ENCODE measurements around the gene MCAM.
A peak's percentile ranks its signal among the peaks of the same experiment; 100 is the strongest.

MCAM gene

DNA sequence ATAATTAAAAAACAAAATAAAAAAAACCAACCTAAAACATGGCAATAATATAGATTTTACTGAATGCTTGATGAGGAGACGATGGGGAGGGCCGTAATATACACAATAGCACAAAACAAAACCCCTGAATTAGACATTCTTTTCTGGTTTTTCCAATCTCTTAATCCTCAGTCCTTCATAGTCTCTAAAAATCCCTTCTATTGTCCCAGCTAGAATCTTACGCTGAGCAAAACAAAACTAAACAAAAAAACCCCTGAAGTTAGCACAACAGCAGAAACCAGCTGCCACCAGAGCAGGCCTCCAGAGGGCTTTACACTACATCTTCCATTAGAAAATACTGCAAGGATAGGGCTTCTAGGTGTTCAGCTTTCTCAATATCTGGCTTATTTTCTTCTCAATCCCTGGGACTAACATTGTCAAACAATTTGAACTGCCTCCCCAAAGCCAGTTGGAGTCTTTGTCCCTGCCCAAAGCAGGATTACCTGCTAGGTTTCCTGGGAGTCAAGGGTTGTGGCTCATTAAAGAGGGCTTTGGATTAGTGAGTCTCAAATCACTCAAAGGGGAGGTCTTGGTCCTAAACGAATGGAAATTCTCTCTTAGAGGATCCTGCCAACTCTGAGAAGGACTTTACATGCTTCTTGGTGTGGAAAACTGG is 15.3 kb upstream of the MCAM start:
- TF ChIP-seq, protein P1, sequence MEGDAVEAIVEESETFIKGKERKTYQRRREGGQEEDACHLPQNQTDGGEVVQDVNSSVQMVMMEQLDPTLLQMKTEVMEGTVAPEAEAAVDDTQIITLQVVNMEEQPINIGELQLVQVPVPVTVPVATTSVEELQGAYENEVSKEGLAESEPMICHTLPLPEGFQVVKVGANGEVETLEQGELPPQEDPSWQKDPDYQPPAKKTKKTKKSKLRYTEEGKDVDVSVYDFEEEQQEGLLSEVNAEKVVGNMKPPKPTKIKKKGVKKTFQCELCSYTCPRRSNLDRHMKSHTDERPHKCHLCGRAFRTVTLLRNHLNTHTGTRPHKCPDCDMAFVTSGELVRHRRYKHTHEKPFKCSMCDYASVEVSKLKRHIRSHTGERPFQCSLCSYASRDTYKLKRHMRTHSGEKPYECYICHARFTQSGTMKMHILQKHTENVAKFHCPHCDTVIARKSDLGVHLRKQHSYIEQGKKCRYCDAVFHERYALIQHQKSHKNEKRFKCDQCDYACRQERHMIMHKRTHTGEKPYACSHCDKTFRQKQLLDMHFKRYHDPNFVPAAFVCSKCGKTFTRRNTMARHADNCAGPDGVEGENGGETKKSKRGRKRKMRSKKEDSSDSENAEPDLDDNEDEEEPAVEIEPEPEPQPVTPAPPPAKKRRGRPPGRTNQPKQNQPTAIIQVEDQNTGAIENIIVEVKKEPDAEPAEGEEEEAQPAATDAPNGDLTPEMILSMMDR (IDR thresholded peaks at IDR 0.05) = no peak

DNA sequence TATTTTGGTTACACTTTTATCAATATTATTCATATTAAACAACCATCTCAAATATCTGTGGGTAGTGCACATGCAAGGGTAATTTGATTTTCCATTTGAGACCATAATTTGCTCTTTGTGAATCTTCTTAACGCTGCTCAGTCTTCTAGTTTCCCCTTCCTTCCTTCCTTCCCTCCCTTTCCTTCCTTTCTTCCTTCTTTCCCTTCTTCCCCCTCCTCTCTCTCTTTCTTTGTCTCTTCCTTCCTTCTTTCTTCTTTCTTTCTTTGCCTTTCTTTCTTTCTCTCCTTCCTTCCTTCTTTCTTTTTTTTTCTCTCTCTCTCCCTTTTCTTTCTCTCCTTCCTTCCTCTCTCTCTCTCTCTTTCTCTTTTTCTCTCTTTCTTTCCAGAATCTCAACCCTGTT is 13.3 kb upstream of the MCAM start:
- TF ChIP-seq, protein P1 (IDR thresholded peaks at IDR 0.05) = no peak

DNA sequence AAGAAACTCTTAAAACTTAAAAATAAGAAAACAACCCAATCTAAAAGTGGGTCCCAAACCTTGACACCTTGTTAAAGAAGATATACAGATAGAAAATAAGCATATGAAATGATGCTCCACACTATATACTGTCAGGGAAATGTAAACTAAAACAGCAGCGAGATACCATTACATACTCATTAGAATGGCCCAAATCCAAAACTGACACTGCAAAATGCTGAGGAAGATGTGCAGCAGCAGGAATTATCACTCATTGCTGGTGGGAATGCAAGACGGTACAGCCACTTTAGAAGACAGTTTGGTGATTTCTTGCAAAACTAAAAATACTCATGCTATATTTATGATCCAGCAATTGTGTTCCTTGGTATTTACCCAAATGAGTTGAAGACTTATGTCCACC is 12.4 kb upstream of the MCAM start:
- TF ChIP-seq, protein P1 (IDR thresholded peaks at IDR 0.05) = no peak

DNA sequence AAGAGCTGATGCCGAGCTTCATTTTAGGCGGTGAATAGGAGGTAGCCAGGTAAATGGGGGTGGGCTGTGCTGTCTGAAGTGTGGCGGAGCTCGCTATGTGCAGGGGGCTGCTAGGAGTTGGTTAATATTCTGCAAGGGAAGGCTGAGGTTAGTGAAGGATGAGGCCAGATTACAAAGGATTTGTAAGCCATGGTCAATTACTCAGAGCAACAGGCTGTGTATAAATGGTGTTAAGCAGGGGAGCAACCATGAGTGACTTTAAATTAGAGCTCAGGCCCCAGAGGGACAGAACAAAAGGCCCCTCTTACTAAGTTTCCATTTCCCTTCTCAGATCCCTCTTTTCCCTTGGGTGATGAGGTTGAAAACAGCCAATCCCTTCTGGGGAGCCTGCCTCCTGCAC is 7.3 kb upstream of the MCAM start:
- TF ChIP-seq, protein P1 (IDR thresholded peaks at IDR 0.05) = no peak

DNA sequence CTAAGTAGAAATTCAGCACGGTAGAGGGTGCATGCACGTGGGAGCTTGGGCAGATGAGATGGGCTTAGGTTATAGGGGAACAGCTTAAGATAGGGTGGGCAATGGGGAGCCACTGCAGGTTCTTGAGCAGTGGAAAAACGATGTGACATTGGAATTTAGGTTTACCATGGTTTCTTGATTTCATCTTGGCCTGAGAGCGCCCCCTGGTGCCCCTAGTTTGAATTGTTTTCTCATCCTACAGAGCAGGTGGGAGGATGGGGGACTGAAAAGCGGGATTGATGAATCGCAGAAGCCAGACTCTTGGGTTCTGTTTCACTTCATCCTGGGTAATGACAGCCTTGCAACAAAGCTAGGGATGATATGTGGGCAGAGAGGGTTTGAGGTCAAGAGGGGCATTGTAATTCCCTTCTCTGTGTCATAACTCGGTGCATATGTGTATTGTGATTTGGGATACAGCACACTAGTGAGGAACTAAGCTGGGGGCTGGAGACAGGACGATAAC is 6.7 kb upstream of the MCAM start:
- TF ChIP-seq, protein P1 (IDR thresholded peaks at IDR 0.05) = peak; percentile 75

DNA sequence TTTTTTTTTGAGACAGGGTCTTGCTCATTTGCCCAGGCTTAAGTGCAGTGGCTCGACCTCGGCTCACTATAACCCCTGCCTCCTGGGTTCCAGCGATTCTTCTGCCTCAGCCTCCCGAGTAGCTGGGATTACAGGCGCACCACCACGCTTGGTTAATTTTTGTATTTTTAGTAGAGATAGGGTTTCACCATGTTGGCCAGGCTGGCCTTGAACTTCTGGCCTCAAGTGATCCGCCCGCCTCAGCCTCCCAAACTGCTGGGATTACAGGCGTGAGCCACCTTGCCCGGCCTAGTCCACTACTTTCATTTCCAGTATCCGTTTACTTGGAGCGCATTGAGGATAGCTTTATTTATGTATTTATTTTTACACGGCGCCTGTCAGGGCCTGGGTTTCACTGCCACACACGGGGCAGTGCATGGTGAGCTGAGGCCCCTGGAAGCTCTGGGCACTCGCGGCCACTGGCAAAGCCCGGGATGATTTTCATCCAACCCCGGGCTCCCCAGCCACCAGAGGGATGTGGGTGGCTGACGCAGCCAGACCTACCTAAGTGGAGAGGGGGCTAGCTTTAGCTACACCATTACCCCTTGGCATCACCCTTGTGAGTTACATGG is 6.1 kb upstream of the MCAM start:
- TF ChIP-seq, protein P1 (IDR thresholded peaks at IDR 0.05) = no peak

DNA sequence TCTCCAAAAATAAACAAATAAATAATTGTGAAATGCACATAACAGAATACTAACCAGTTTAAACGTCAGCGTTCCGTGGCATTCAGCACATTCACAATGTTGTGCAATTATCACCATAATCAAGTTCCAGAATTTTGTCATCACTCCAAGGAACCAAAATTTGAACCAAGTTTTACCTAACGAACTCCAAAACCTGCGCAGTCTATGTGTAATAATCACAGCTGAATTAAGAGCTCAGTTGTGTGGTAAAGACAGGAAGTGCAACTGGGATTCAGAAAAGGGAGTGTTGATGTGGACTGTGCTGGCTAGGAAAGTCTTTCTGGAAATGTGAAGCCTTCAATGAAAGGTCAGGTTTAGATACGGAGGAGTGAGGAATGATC is 5.4 kb upstream of the MCAM start:
- TF ChIP-seq, protein P1 (IDR thresholded peaks at IDR 0.05) = no peak

All from LNCAP (cell line).